Measurements from ENCODE around the gene SKA2. TPM values are rescaled to one million over a fixed set of nuclear protein-coding genes. Genes with fewer than 3 reads are reported as not detected.
"Not testable (repeated sequence)": the region's sequence is repeated elsewhere in the genome, so short reads cannot be mapped to it uniquely, and the experiment has no call there.

Gene SKA2
- total RNA-seq, 1 donor from 2014 or later = 60.5 TPM

DNA sequence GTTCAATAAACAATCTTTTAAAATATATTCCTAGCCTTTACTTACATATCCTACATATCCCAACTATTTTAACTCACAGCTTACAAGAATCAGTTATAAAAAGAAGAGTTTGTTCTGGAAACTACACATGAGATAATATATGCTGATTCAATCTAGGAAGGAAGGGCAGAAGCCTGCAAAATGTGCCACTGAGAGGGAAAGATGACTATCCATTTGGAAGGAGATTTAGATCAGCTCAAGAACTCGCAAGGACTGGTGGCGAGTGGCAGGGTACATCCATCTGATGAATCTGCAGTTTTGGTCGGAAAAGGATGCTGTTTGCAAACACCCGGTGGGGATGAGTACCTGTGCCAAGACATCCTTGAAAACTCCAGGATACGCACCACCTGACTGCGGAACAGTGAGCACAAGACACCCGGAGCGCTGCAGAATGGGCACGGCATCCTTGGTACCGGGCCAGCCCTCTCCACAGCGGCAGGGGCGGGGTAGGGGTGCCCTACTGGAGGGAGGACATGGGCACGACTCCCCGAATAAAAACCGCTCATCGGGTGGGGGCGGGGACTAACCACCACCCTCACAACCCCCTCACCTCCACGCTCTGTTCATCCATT, 49.0 kb downstream of the SKA2 start:
- H3K4me1 Mint-ChIP-seq = peaks cover 42% of the 10 kb centered on the region
- peaks cover 36% of the 10 kb centered on the region for H3K36me3 Mint-ChIP-seq (ENCODE audit: low read depth)
- peaks cover 2% of the 10 kb centered on the region for H3K27me3 Mint-ChIP-seq
- no peaks in the 10 kb centered on the region for H3K9me3 Mint-ChIP-seq
- DNase-seq = peak; percentile 90
- H3K4me3 Mint-ChIP-seq = peak overlapping the region; percentile 96
- intact Hi-C loops (cut with micrococcal nuclease) = loop anchor here (1.0 kb wide), 3 partner anchors 49 to 588 kb away; partner anchors contain the start of genes PRR11 and SKA2
- H3K27ac Mint-ChIP-seq = peak overlapping the region; percentile 97

DNA sequence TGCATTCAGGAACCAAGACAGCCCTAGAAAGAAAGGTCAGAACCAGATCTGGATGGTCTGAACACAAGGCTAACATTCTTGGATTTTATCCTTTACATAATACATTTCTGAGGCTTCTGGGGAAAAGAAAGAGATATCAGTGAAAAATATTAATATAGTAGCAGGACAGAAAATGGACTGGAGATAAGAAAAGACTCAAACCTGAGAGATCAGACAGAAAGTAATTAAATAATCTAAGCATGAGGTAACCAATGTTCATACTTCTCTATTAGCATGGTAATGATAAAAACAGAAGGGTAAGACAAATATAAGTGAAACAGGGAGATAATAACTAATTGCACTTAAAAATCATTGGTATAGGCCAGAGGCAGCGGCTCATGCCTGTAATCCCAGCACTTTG, 53.8 kb downstream of the SKA2 start:
- no peaks in the 10 kb centered on the region for H3K27me3 Mint-ChIP-seq
- H3K4me1 Mint-ChIP-seq = peaks cover 37% of the 10 kb centered on the region
- peaks cover 46% of the 10 kb centered on the region for H3K36me3 Mint-ChIP-seq (ENCODE audit: low read depth)
- no peak overlapping the region for H3K27ac Mint-ChIP-seq
- intact Hi-C loops (cut with micrococcal nuclease) = no loop called here
- DNase-seq = no peak
- H3K4me3 Mint-ChIP-seq = no peak overlapping the region
- no peaks in the 10 kb centered on the region for H3K9me3 Mint-ChIP-seq

DNA sequence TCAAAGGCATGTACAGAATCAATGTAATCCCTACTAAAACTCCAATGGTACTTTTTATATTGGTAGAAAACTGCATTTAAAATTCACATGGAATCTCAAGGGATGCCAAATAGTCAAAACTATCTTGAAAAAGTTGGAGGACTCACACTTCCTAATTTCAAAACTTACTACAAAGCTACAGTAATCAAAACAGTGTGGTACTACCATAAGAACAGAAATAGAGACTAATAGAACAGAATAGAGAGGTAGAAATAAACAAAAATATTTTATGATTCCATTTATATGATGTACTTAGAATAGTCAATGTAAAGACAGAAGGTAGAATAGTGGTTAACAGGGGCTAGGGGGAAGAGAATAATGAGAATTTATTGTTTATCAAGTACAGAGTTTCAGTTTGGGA, 57.1 kb downstream of the SKA2 start:
- Mint-ChIP-seq H3K27me3 (no peaks in the 10 kb centered on the region), H3K4me1 (peaks cover 26% of the 10 kb centered on the region), H3K9me3 (no peaks in the 10 kb centered on the region), H3K27ac (no peak overlapping the region), H3K36me3 (ENCODE audit: low read depth) (peaks cover 46% of the 10 kb centered on the region), H3K4me3 (no peak overlapping the region)
- intact Hi-C loops (cut with micrococcal nuclease) = no loop called here
- DNase-seq = no peak

DNA sequence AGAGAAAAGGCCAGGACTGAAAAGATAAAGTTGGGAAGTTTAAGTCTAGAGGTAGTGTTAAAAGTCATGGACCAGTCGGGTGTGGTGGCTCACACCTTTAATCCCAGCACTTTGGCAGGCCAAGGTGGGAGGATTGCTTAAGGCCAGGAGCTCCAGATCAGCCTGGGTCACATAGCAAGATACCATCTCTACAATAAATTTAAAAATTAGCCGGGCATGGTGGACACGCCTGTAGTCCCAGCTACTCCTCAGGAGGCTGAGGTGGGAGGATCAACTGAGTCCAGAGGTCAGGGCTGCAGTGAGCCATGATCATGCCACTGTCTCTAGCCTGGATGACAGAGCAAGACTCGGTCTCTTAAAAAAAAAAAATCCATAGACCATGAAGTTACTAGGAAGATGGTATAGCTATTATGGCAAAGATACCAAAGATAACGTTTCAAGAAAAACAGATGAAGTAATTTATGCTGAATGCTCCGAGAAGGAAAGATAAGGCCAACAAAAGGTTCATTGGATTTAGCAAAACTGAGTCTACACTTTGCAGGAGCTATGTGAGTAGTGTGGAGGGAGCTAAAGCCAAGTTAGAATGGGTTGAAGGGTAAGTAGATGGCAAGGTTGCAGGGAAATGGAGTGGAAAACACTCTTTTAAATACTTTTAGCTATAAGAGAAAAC, 60.0 kb downstream of the SKA2 start:
- Mint-ChIP-seq H3K27ac (no peak overlapping the region), H3K36me3 (ENCODE audit: low read depth) (peaks cover 32% of the 10 kb centered on the region), H3K4me1 (peaks cover 16% of the 10 kb centered on the region), H3K27me3 (no peaks in the 10 kb centered on the region), H3K9me3 (no peaks in the 10 kb centered on the region), H3K4me3 (no peak overlapping the region)
- no peak for DNase-seq
- intact Hi-C loops (cut with micrococcal nuclease) = no loop called here

DNA sequence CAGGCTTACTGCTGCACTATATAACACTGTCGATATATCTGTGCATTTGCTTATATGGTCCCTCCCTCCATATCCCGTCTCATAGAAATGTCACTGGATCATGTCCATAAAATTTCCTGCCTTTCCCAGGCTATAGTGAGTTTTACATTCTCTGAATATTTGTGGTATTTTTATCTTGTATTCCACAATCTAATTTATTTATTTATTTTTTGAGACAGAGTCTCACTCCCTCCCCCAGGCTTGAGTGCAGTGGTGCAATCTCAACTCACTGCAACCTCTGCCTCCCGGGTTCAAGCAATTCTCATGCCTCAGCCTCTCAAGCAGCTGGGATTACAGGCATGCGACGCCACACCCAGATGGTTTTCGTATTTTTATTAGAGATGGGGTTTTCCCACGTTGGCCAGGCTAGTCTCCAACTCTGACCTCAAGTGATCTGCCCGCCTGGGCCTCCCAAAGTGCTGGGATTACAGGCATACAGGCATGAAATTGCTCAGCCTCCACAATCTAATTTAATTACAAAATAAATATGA, 61.2 kb downstream of the SKA2 start:
- H3K4me1 Mint-ChIP-seq = peaks cover 15% of the 10 kb centered on the region
- H3K9me3 Mint-ChIP-seq = no peaks in the 10 kb centered on the region
- no peak for DNase-seq
- peaks cover 31% of the 10 kb centered on the region for H3K36me3 Mint-ChIP-seq (ENCODE audit: low read depth)
- H3K27me3 Mint-ChIP-seq = no peaks in the 10 kb centered on the region
- no peak overlapping the region for H3K27ac Mint-ChIP-seq
- H3K4me3 Mint-ChIP-seq = no peak overlapping the region
- intact Hi-C loops (cut with micrococcal nuclease) = no loop called here

DNA sequence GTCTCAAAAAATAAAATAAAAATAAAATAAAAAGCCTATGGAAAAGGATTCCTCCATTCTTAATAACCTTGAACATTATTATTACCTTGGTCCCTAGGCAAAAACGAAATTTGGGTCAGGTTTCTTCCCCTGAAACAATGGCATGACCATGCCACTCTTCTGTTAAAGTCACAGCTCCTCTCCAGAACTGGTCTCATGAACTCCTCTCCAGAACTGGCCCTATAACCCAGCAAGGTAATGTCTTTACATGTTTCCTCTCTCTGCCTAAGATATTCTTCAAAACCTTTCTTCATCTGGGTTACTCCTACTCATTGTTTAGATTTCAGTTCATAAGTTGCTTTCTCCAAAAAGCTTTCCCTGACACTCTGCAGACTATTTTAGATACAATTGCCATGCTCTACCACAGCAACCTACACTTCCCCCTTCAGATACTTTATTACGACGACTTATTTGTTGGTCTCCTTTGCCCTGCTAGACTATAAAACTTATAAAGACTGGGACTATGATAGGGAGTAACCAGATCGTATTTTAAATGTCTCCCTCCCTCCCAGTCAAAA, 61.8 kb downstream of the SKA2 start:
- no peak for DNase-seq
- no peak overlapping the region for H3K27ac Mint-ChIP-seq

DNA sequence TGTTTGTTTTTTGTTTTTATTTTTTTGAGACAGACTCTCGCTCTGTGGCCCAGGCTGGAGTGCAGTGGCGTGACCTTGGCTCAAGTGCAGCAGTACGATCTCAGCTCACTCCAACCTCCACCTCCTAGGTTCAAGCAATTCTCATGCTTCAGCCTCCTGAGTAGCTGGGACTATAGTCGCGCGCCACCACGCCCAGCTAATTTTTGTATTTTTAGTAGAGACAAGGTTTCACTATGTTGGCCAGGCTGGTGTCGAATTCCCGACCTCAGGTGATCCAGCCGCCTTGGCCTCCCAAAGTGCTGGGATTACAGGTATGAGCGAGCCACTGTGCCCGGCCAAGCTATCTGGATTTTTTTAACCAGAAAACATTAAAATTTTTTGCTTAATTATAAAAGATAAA, 64.4 kb downstream of the SKA2 start:
- Mint-ChIP-seq H3K36me3 (ENCODE audit: low read depth) (peaks cover 27% of the 10 kb centered on the region), H3K4me1 (peaks cover 11% of the 10 kb centered on the region)
- H3K4me3 Mint-ChIP-seq; intact Hi-C loops (cut with micrococcal nuclease); H3K27ac Mint-ChIP-seq; H3K9me3 Mint-ChIP-seq; H3K27me3 Mint-ChIP-seq; DNase-seq: not testable (repeated sequence)

More for the DNA sequence above, 61.8 kb downstream of the SKA2 start:
- Mint-ChIP-seq H3K4me1 (peaks cover 15% of the 10 kb centered on the region), H3K9me3 (no peaks in the 10 kb centered on the region), H3K27me3 (no peaks in the 10 kb centered on the region), H3K36me3 (ENCODE audit: low read depth) (peaks cover 30% of the 10 kb centered on the region), H3K4me3 (no peak overlapping the region)
- intact Hi-C loops (cut with micrococcal nuclease) = no loop called here

DNA sequence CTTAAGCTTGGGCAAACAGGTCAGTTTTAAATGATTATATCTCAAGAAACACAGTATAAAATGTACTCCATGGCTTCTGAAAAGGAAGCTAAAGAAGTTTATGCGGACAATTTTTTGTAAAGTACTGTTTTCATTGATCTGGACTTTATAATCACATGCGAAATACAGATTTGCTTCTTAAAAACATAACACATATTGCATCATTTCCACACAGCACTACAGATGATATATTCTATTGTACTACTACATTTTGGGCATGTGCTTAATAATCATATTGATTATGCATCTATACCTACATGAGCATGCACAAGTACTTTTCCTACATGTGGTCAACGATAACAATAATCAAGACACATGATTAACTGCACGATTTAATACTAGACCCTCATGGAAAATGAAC, 70.8 kb downstream of the SKA2 start:
- no peak for DNase-seq
- H3K36me3 Mint-ChIP-seq (ENCODE audit: low read depth) = peaks cover 38% of the 10 kb centered on the region
- no peak overlapping the region for H3K4me3 Mint-ChIP-seq
- H3K27ac Mint-ChIP-seq = no peak overlapping the region
- intact Hi-C loops (cut with micrococcal nuclease) = no loop called here
- H3K9me3 Mint-ChIP-seq = no peaks in the 10 kb centered on the region
- H3K4me1 Mint-ChIP-seq = peaks cover 8% of the 10 kb centered on the region
- no peaks in the 10 kb centered on the region for H3K27me3 Mint-ChIP-seq

DNA sequence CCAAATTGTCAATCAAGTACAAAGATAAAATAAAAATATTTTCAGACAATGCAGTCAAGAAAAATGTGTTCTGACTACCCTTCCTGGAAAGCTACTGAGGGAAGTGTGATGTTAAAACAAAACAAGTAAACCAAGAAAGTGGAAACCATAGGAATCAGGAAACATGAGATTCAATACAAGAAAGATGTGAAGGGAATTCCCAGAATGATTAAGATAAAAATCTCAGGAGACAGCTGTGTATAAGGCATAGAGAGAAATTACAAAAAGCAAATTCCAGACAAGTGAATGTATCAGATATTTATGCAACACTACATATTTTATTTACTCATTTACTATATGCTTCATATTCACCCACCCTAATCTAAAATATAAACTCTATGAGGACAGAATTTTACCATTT, 80.5 kb downstream of the SKA2 start:
- no peak for DNase-seq
- Mint-ChIP-seq H3K27ac (no peak overlapping the region), H3K4me3 (no peak overlapping the region), H3K36me3 (ENCODE audit: low read depth) (peaks cover 39% of the 10 kb centered on the region), H3K4me1 (no peaks in the 10 kb centered on the region), H3K27me3 (no peaks in the 10 kb centered on the region), H3K9me3 (peaks cover 4% of the 10 kb centered on the region)
- intact Hi-C loops (cut with micrococcal nuclease) = no loop called here

DNA sequence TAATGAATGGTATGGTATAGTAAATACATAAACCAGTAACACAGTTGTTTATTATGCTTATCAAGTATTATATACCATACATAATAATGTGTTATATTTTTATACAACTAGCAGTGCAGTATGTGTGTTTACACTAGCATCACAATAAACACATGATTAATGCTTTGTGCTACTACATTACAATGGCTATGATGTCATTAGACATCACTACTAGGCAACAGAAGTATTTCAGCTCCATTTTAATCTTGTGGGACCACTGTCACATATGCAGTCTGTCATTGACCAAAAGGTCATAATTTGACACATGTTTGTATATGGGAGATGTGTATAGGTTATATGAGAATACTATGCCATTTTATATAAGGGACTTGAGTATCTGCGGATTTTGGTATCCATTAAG, 81.0 kb downstream of the SKA2 start:
- Mint-ChIP-seq H3K27me3 (no peaks in the 10 kb centered on the region), H3K9me3 (peaks cover 4% of the 10 kb centered on the region), H3K27ac (no peak overlapping the region), H3K4me1 (no peaks in the 10 kb centered on the region), H3K4me3 (no peak overlapping the region), H3K36me3 (ENCODE audit: low read depth) (peaks cover 38% of the 10 kb centered on the region)
- intact Hi-C loops (cut with micrococcal nuclease) = no loop called here
- DNase-seq = no peak

DNA sequence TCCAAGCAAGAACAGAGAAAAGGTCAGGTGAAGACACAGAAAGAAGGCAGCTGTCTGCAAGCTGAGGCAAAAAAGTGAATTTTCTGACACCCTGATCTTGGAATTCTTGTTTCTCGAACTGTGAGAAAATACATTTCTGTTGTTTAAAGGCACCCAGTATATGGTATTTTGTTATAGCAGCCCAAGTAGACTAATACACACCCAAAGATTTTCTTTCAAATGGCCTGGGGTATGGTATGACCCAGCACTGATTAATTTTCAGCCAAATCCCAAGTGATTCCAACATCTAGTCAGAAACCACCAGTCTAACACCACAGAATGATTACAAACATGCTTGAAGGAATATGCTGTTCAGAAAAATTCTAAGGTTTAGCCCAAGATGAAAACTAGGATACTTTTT, 85.1 kb downstream of the SKA2 start:
- peaks cover 48% of the 10 kb centered on the region for H3K36me3 Mint-ChIP-seq (ENCODE audit: low read depth)
- intact Hi-C loops (cut with micrococcal nuclease) = no loop called here
- H3K27me3 Mint-ChIP-seq = no peaks in the 10 kb centered on the region
- DNase-seq = no peak
- H3K4me3 Mint-ChIP-seq = no peak overlapping the region
- no peak overlapping the region for H3K27ac Mint-ChIP-seq
- peaks cover 3% of the 10 kb centered on the region for H3K4me1 Mint-ChIP-seq
- H3K9me3 Mint-ChIP-seq = peaks cover 4% of the 10 kb centered on the region

DNA sequence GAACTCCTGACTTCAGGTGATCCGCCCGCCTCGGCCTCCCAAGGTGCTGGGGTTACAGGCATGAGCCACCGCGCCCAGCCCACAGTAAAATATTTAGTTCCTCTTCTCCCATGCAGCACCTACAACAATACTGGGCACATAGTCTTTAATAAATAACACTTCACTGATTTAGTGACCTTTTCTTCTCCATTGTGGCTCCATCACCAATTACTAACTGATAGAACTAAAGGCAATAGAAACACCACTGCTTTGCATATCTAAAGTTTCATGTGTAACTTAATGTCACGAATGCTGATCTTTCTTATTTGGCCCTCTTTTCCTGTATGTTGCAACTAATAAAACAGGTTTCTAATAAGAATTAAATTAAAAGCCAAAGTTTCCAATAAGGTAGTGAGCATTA, 87.2 kb downstream of the SKA2 start:
- no peak overlapping the region for H3K27ac Mint-ChIP-seq
- no peak for DNase-seq
- intact Hi-C loops (cut with micrococcal nuclease) = no loop called here
- H3K36me3 Mint-ChIP-seq (ENCODE audit: low read depth) = peaks cover 48% of the 10 kb centered on the region
- H3K27me3 Mint-ChIP-seq = no peaks in the 10 kb centered on the region
- peaks cover 4% of the 10 kb centered on the region for H3K9me3 Mint-ChIP-seq
- H3K4me1 Mint-ChIP-seq = peaks cover 3% of the 10 kb centered on the region
- H3K4me3 Mint-ChIP-seq = no peak overlapping the region

DNA sequence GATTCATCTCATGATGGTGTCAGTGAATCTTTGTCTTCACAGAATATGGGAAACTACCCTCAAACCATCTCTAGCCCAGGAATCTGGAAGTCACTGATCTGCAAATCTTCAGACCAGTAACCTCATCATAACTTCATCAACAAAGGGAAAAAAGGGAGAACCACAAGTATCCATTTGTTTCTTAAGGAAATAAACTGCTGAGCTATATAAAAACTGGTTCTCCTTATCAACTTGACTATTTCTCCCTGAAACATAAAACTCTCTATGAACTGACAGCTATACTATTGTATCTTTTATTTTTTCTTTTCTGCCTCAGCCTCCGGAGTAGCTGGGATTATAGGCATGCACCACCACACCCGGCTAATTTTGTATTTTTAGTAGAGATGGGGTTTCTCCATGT, 87.6 kb downstream of the SKA2 start:
- Mint-ChIP-seq H3K27ac (no peak overlapping the region), H3K4me1 (peaks cover 3% of the 10 kb centered on the region), H3K36me3 (ENCODE audit: low read depth) (peaks cover 51% of the 10 kb centered on the region), H3K9me3 (peaks cover 4% of the 10 kb centered on the region), H3K4me3 (no peak overlapping the region), H3K27me3 (no peaks in the 10 kb centered on the region)
- no peak for DNase-seq
- intact Hi-C loops (cut with micrococcal nuclease) = no loop called here

DNA sequence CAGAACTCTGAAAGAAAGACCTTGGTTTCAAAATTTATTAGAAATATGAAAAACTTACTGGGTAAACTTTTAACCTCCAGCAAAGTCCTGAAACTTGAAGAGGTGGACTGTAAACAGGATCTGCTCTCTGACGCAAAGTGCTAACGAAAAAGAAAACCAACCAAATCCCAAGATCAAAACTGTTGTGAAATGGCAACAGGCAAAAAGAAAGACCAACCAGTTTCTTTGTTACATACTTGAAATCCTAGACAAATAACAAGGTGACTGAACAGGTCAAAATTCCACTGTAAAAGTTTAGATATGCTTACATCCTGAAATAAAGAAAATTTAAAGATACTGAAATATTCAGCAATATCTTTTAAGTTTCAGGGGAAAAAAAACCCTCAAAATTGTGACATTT, 92.5 kb downstream of the SKA2 start:
- Mint-ChIP-seq H3K36me3 (ENCODE audit: low read depth) (peaks cover 35% of the 10 kb centered on the region), H3K27ac (no peak overlapping the region), H3K4me1 (no peaks in the 10 kb centered on the region), H3K27me3 (no peaks in the 10 kb centered on the region), H3K4me3 (no peak overlapping the region), H3K9me3 (no peaks in the 10 kb centered on the region)
- intact Hi-C loops (cut with micrococcal nuclease) = no loop called here
- DNase-seq = no peak

All from activated CD4-positive, alpha-beta T cell treated with anti-CD3 and anti-CD28 coated beads, Interleukin-2, amount 10 ng/mL, durations not matched to agents 24 days and 14 days (primary cell).